HepG2 (cell line): Measurements from ENCODE around the gene CEBPA. TPM values are rescaled to one million over a fixed set of nuclear protein-coding genes. Genes with fewer than 3 reads are reported as not detected.
A peak's percentile ranks its signal among the peaks of the same experiment; 100 is the strongest.

Experiments
- FOXO4 ChIP-seq: sonication (generic); formaldehyde crosslinking; conservative IDR thresholded peaks from 2 replicates; pipeline ENCODE4 v1.8.1; 2023; ENCODE audit warnings: missing genetic modification reagents
- HDAC1 ChIP-seq: sonication (generic); formaldehyde crosslinking; IDR thresholded peaks from 2 replicates; pipeline ENCODE4 v1.5.1; 2020; ENCODE audit warnings: mild to moderate bottlenecking, missing genetic modification reagents
- PHF5A ChIP-seq: IDR thresholded peaks from one replicate; pipeline ENCODE4 v1.6.1; 2018; ENCODE audit warnings: low read depth, missing genetic modification reagents; ENCODE audit not compliant: unreplicated experiment
- TBX3 ChIP-seq: fragments of 450-650 bp; IDR thresholded peaks from 2 replicates; pipeline ENCODE4 v1.6.1; 2017; ENCODE audit warnings: antibody characterized with exemption, mild to moderate bottlenecking, inconsistent platforms, borderline replicate concordance
- TEAD3 ChIP-seq: optimal IDR thresholded peaks from 2 replicates; pipeline ENCODE3; 2016; ENCODE audit warnings: borderline replicate concordance
- THAP11 ChIP-seq: IDR thresholded peaks from 2 replicates; pipeline ENCODE4 v1.6.1; 2016; ENCODE audit warnings: missing biosample characterization, missing genetic modification reagents
- TMF1 ChIP-seq: sonication (generic); formaldehyde crosslinking; IDR thresholded peaks from 2 replicates; pipeline ENCODE4 v1.8.1; 2022; ENCODE audit warnings: low read depth, missing genetic modification reagents
- ZNF18 ChIP-seq: sonication (generic); formaldehyde crosslinking; IDR thresholded peaks from 2 replicates; pipeline ENCODE4 v1.8.0; 2022; ENCODE audit warnings: mild to moderate bottlenecking, missing genetic modification reagents; ENCODE audit not compliant: insufficient replicate concordance
- ZNF274 ChIP-seq: sonication (generic); formaldehyde crosslinking; IDR thresholded peaks from 2 replicates; pipeline ENCODE4 v1.5.1; 2020; ENCODE audit warnings: mild to moderate bottlenecking, missing genetic modification reagents
- ZNF276 ChIP-seq: sonication (generic); formaldehyde crosslinking; IDR thresholded peaks from 2 replicates; pipeline ENCODE4 v1.4.0; 2020; ENCODE audit warnings: mild to moderate bottlenecking, low read depth, missing genetic modification reagents
- ZNF280D ChIP-seq: sonication (generic); formaldehyde crosslinking; IDR thresholded peaks from 2 replicates; pipeline ENCODE4 v1.5.1; 2020; ENCODE audit warnings: mild to moderate bottlenecking, missing genetic modification reagents
- ZNF549 ChIP-seq: sonication (generic); formaldehyde crosslinking; IDR thresholded peaks from 2 replicates; pipeline ENCODE4 v1.5.0; 2020; ENCODE audit warnings: missing genetic modification reagents
- ZNF552 ChIP-seq: sonication (generic); formaldehyde crosslinking; IDR thresholded peaks from 2 replicates; pipeline ENCODE4 v1.9.0; 2022; ENCODE audit warnings: missing genetic modification reagents, mild to moderate bottlenecking, borderline replicate concordance
- ZNF800 ChIP-seq: sonication (generic); formaldehyde crosslinking; IDR thresholded peaks from 2 replicates; pipeline ENCODE4 v1.4.0; 2020; ENCODE audit warnings: missing genetic modification reagents
- ZUFSP ChIP-seq: sonication (generic); formaldehyde crosslinking; IDR thresholded peaks from 2 replicates; pipeline ENCODE4 v1.9.0; 2021; ENCODE audit warnings: missing genetic modification reagents, mild to moderate bottlenecking, borderline replicate concordance
- polyA plus RNA-seq, 8 experiments: library from polyadenylated mRNA; depleted of rRNA in 3 of 8; stranded (reverse) in 7 of 8; unstranded in 1 of 8; fragments of >200 nt; fragmentation: Illumina TruSeq in 4 of 8; extraction: Trizol in 4 of 8; gene quantifications; 2 replicates each; pipeline versions ENCODE4 v1.2.1 to v1.2.3, GENCODE V29; 2011 to 2016; ENCODE audit warnings: low read depth in 4 of 8, missing spikeins in 1 of 8, mixed read lengths in 1 of 8; ENCODE audit not compliant: insufficient read depth in 1 of 8
- total RNA-seq, 5 experiments: library from RNA; depleted of rRNA; stranded (reverse); fragments of >200 nt; fragmentation: Illumina TruSeq; extraction: Trizol; gene quantifications; 2 replicates each; pipeline ENCODE4 v1.2.3, GENCODE V29; 2016; ENCODE audit warnings: low read depth in 1 of 5

Gene CEBPA
- total and polyA plus RNA-seq, 2 of the 13 experiments (the other 11 are each of a cell fraction or from before 2014, with no cell fraction given): 24.8 to 103 TPM

- TF ChIP-seq ZNF552 (CRISPR knock-in tag) (0 out of 2 replicates have a peak, but pooled peaks have one; percentile 44), TMF1 (CRISPR knock-in tag) (no peak), FOXO4 (CRISPR knock-in tag) (0 out of 2 replicates have a peak, but pooled peaks have one; percentile 56), THAP11 (CRISPR knock-in tag) (no peak), PHF5A (CRISPR knock-in tag) (no peak), TEAD3 (CRISPR knock-in tag) (peak; percentile 37), ZNF18 (CRISPR knock-in tag) (no peak), ZNF276 (CRISPR knock-in tag) (no peak), ZUFSP (CRISPR knock-in tag) (no peak), ZNF800 (CRISPR knock-in tag) (no peak), ZNF549 (CRISPR knock-in tag) (no peak), ZNF274 (CRISPR knock-in tag) (no peak), HDAC1 (CRISPR knock-in tag) (0 out of 2 replicates have a peak, but pooled peaks have one; percentile 51), ZNF280D (CRISPR knock-in tag) (peak; percentile 28; the same call in 1 of the 2 replicates), TBX3 (no peak)
Measured at GRCh38 chr19:33291623-33292534, 10.5 kb downstream of the CEBPA start (continued).
